ENCODE data around the gene LIPC.

Gene LIPC

DNA sequence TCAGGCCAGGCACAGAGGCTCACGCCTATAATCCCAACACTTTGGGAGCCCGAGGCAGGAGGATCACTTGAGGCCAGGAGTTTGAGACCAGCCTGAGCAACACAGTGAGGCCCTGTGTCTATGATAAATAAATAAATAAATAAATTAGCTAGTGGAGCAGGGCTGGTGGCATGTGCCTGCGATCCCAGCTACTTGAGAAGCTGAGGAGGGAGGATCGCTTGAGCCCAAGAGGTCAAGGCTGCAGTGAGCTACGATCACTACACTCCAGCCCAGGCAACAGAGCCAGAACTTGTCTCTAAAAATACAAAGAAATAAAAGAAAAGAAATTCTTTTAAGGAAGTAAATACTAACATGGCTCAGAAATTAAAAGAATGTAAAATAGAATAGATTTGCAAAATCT, 91.8 kb downstream of the LIPC start:
- H3K4me1 ChIP-seq (ENCODE audit: insufficient read depth, low read length), result peaks cover 2% of the 10 kb centered on the region
- no peak overlapping the region for H3K4me2 ChIP-seq (ENCODE audit: insufficient read depth, low read length)
- no peak overlapping the region for H3K27ac ChIP-seq (ENCODE audit: low read length)

DNA sequence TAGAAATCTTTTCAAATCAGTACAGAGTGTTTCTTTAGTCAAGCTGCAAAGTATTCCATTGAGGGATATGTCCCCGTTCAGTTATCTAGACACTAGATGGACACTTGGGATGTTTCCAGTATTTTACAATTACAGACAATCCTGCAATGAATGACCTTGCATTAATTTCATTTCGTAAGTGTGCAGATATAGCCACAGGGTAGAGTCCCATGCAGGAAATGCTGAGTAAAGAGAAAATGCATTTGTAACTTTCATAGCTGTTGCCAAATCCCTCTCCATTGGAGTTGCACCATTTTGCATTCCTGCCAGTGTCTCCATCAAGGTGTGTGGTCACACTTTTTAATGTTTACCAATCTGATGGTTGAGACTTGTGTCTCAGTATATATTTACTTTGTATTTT, 92.5 kb downstream of the LIPC start:
- no peaks in the 10 kb centered on the region for H3K27me3 ChIP-seq (ENCODE audit: insufficient read depth, low read length, poor library complexity)
- H3K36me3 ChIP-seq (ENCODE audit: insufficient read depth, low read length), result no peaks in the 10 kb centered on the region
- H3K4me3 ChIP-seq (ENCODE audit: low read depth in 1 of 2, low read length in 2 of 2), result no peak overlapping the region
- DNase-seq, result no peak
- no peaks in the 10 kb centered on the region for H3K9me3 ChIP-seq (ENCODE audit: insufficient read depth, low read length, severe bottlenecking)
- H4K20me1 ChIP-seq (ENCODE audit: insufficient read depth, low read length), result no peaks in the 10 kb centered on the region
- no peak overlapping the region for H3K27ac ChIP-seq (ENCODE audit: low read length)
- no peaks in the 10 kb centered on the region for H3K4me1 ChIP-seq (ENCODE audit: insufficient read depth, low read length)
- no peak overlapping the region for H3K9ac ChIP-seq (ENCODE audit: low read depth, low read length)
- H3K79me2 ChIP-seq (ENCODE audit: insufficient read depth, low read length), result no peaks in the 10 kb centered on the region
- no peak overlapping the region for H3K4me2 ChIP-seq (ENCODE audit: insufficient read depth, low read length)
- H2AFZ ChIP-seq (ENCODE audit: low read depth, low read length), result no peak overlapping the region
- no peak for ATAC-seq (ENCODE audit: insufficient read depth, low read depth)
- TF ChIP-seq, protein P1, sequence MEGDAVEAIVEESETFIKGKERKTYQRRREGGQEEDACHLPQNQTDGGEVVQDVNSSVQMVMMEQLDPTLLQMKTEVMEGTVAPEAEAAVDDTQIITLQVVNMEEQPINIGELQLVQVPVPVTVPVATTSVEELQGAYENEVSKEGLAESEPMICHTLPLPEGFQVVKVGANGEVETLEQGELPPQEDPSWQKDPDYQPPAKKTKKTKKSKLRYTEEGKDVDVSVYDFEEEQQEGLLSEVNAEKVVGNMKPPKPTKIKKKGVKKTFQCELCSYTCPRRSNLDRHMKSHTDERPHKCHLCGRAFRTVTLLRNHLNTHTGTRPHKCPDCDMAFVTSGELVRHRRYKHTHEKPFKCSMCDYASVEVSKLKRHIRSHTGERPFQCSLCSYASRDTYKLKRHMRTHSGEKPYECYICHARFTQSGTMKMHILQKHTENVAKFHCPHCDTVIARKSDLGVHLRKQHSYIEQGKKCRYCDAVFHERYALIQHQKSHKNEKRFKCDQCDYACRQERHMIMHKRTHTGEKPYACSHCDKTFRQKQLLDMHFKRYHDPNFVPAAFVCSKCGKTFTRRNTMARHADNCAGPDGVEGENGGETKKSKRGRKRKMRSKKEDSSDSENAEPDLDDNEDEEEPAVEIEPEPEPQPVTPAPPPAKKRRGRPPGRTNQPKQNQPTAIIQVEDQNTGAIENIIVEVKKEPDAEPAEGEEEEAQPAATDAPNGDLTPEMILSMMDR (IDR thresholded peaks at IDR 0.05; ENCODE audit: borderline replicate concordance, extremely low read depth, low read length, poor library complexity, severe bottlenecking), result no peak
- TF ChIP-seq EZH2 (IDR thresholded peaks at IDR 0.05; ENCODE audit: borderline replicate concordance, low read depth, low read length, severe bottlenecking), result no peak

More for the DNA sequence above, 91.8 kb downstream of the LIPC start:
- TF ChIP-seq EZH2 (IDR thresholded peaks at IDR 0.05; ENCODE audit: borderline replicate concordance, low read depth, low read length, severe bottlenecking), result no peak
- TF ChIP-seq, protein P1 (IDR thresholded peaks at IDR 0.05; ENCODE audit: borderline replicate concordance, extremely low read depth, low read length, poor library complexity, severe bottlenecking), result no peak
- Histone ChIP-seq H3K36me3 (ENCODE audit: insufficient read depth, low read length) (no peaks in the 10 kb centered on the region), H3K79me2 (ENCODE audit: insufficient read depth, low read length) (no peaks in the 10 kb centered on the region), H3K9me3 (ENCODE audit: insufficient read depth, low read length, severe bottlenecking) (no peaks in the 10 kb centered on the region), H3K9ac (ENCODE audit: low read depth, low read length) (no peak overlapping the region), H2AFZ (ENCODE audit: low read depth, low read length) (no peak overlapping the region), H4K20me1 (ENCODE audit: insufficient read depth, low read length) (no peaks in the 10 kb centered on the region), H3K4me3 (ENCODE audit: low read depth in 1 of 2, low read length in 2 of 2) (no peak overlapping the region), H3K27me3 (ENCODE audit: insufficient read depth, low read length, poor library complexity) (no peaks in the 10 kb centered on the region)
- ATAC-seq (ENCODE audit: insufficient read depth, low read depth) (no peak), DNase-seq (no peak)

DNA sequence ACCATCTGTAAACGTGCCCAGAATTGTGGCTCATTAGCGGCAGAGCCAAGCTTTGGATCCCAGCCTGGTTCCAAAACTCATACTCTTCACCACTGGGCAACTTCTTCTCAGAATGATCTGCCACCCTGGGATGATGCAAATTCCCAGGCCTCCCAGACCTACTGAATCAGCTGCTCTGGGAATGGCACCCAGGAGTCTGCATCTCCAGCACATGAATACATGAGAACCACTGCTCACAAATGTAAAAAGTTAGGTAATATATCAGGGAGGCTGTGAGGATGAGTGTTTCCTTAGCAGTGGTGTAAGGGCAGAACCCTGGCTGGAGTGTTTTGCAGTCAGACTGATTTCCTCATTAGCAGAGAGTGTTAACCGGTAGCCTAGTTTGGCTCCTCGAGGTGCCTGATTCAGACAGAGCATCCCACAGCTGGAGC, 94.2 kb downstream of the LIPC start:
- H2AFZ ChIP-seq (ENCODE audit: low read depth, low read length), result no peak overlapping the region
- no peak overlapping the region for H3K27ac ChIP-seq (ENCODE audit: low read length)
- no peak overlapping the region for H3K4me2 ChIP-seq (ENCODE audit: insufficient read depth, low read length)
- DNase-seq (no peak), ATAC-seq (ENCODE audit: insufficient read depth, low read depth) (no peak)
- no peaks in the 10 kb centered on the region for H3K79me2 ChIP-seq (ENCODE audit: insufficient read depth, low read length)
- no peaks in the 10 kb centered on the region for H4K20me1 ChIP-seq (ENCODE audit: insufficient read depth, low read length)
- no peaks in the 10 kb centered on the region for H3K27me3 ChIP-seq (ENCODE audit: insufficient read depth, low read length, poor library complexity)
- no peaks in the 10 kb centered on the region for H3K9me3 ChIP-seq (ENCODE audit: insufficient read depth, low read length, severe bottlenecking)
- no peak overlapping the region for H3K9ac ChIP-seq (ENCODE audit: low read depth, low read length)
- no peak for TF ChIP-seq EZH2 (IDR thresholded peaks at IDR 0.05; ENCODE audit: borderline replicate concordance, low read depth, low read length, severe bottlenecking)
- TF ChIP-seq, protein P1 (IDR thresholded peaks at IDR 0.05; ENCODE audit: borderline replicate concordance, extremely low read depth, low read length, poor library complexity, severe bottlenecking), result no peak
- H3K4me3 ChIP-seq (ENCODE audit: low read depth in 1 of 2, low read length in 2 of 2), result no peak overlapping the region
- no peaks in the 10 kb centered on the region for H3K4me1 ChIP-seq (ENCODE audit: insufficient read depth, low read length)
- no peaks in the 10 kb centered on the region for H3K36me3 ChIP-seq (ENCODE audit: insufficient read depth, low read length)

All from DND-41 (cell line).